NT2/D1 (cell line): ENCODE measurements around the gene CDRT4.

Source experiments
- SUZ12 ChIP-seq: IDR thresholded peaks from 2 replicates; pipeline ENCODE4 v1.6.1; 2011; ENCODE audit not compliant: insufficient read length, insufficient read depth; ENCODE audit errors: extremely low read depth
- ZNF274 ChIP-seq: IDR thresholded peaks from 2 replicates; pipeline ENCODE4 v1.6.1; 2011; ENCODE audit warnings: mild to moderate bottlenecking, low read depth, low read length

DNA sequence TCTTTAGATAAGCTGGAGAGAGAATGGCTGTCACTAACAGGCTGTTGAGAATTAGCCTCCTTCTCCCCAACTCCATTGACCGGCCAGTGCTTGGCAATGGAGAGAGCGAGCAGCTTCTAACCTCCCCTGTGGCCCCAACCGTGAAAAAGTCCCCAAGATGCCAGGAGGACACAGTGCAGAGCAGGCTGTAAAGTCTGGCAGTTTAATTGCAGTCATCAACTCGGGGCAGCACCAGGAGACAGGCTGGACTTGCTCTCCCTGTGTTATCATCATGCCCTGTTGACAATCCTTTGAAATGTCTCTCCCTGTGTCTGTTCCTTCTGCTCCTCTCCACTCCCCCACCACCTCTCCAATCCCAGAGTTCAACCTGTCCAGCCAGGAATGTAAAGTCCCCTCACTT lies 705 bp upstream of the CDRT4 start:
- TF ChIP-seq ZNF274 (no peak), SUZ12 (no peak)
